ENCODE measurements around the gene CACHD1. TPM values are rescaled to one million over a fixed set of nuclear protein-coding genes. Genes with fewer than 3 reads are reported as not detected.

The CACHD1 gene
- total and polyA plus RNA-seq, 9 of the 15 experiments (the other 6 are each of a cell fraction or from before 2014, with no cell fraction given) = 0.07 TPM; not detected in 8

- FAIRE-seq (no peak), DNase-seq (ENCODE audit: extremely low read depth in 1 of 4, low spot score in 3 of 4) (peak in 2 of 4 experiments; percentile 2 to 8), ATAC-seq (peak; percentile 57)
- no peak overlapping the region for H2AFZ ChIP-seq (ENCODE audit: low read depth, low read length)
- H4K20me1 ChIP-seq (replicated peaks; ENCODE audit: control insufficient read depth, insufficient read depth, low read length) = no peaks in the 10 kb centered on the region
- H3K9me3 ChIP-seq (replicated peaks; ENCODE audit: control insufficient read depth, insufficient read depth, low read depth, low read length) = no peaks in the 10 kb centered on the region
- peaks cover 0 to 2% of the 10 kb centered on the region in 2 experiments; a peak in 1 of 5 replicates for H3K4me1 ChIP-seq (replicated peaks in 1 of 2; ENCODE audit: control insufficient read depth in 2 of 2, insufficient read depth in 2 of 2, low read length in 2 of 2)
- in situ Hi-C loops (cut with MboI) (no loop called here), intact Hi-C loops (cut with micrococcal nuclease) (no loop called here)
- H3K4me2 ChIP-seq (ENCODE audit: insufficient read depth, low read length) = peak overlapping the region; percentile 49
- H3K27ac ChIP-seq (ENCODE audit: extremely low read depth, low read depth, low read length) = no peak overlapping the region
- no peaks in the 10 kb centered on the region for H3K9me1 ChIP-seq (ENCODE audit: control insufficient read depth, insufficient read depth, low read length)
- BruUV-seq (replicated peaks) = no TSS peak
- no peaks in the 10 kb centered on the region for H3K79me2 ChIP-seq (ENCODE audit: control insufficient read depth, insufficient read depth, low read length)
- CTCF ChIA-PET (ENCODE audit: low intra/inter-chr PET ratio) = no interaction called here
- POLR2A ChIA-PET = interaction anchor here (1.0 kb wide), 1 partner anchor 28 kb away, joined by 3 read pairs; no protein-coding TSS in a partner anchor
- H3K9ac ChIP-seq (ENCODE audit: insufficient read depth in 1 of 2, low read depth in 2 of 2, low read length in 2 of 2) = no peak overlapping the region; a peak in 1 of 4 replicates
- WGBS (ENCODE audit: insufficient coverage, low coverage, missing lambda C conversion rate) = 8% methylated on average over 15 of the region's 15 CpGs
- H3K4me3 ChIP-seq = no peak overlapping the region
- H3K36me3 ChIP-seq (ENCODE audit: control insufficient read depth, insufficient read depth, low read length) = no peaks in the 10 kb centered on the region
- peaks cover 0 to 5% of the 10 kb centered on the region in 2 experiments; a peak in 1 of 5 replicates for H3K27me3 ChIP-seq (ENCODE audit: control insufficient read depth in 2 of 2, insufficient read depth in 2 of 2, low read length in 2 of 2)
- no peak for TF ChIP-seq HMG20B (CRISPR knock-in tag; IDR thresholded peaks at IDR 0.05)
- no peak for TF ChIP-seq ZNF583 (CRISPR knock-in tag; IDR thresholded peaks at IDR 0.05)
- TF ChIP-seq ARHGAP35 (IDR thresholded peaks at IDR 0.05; ENCODE audit: partially characterized antibody) = no peak
- no peak for TF ChIP-seq ZNF696 (CRISPR knock-in tag; conservative IDR thresholded peaks at IDR 0.05)
- no peak for TF ChIP-seq E2F3 (CRISPR knock-in tag; IDR thresholded peaks at IDR 0.05)
- no peak for TF ChIP-seq IRF9 (tag; IDR thresholded peaks at IDR 0.05)
- no peak for TF ChIP-seq NR1H2 (CRISPR knock-in tag; IDR thresholded peaks at IDR 0.05)
- no peak for TF ChIP-seq ZNF609 (CRISPR knock-in tag; IDR thresholded peaks at IDR 0.05; ENCODE audit: borderline replicate concordance)
- peak; percentile 39; the same call in 1 of the 2 replicates for TF ChIP-seq ZNF239 (CRISPR knock-in tag; IDR thresholded peaks at IDR 0.05)
- no peak for TF ChIP-seq XRCC5 (IDR thresholded peaks at IDR 0.05; ENCODE audit: low read depth, low read length)
- TF ChIP-seq NFE2 (IDR thresholded peaks at IDR 0.05; ENCODE audit: low read depth) = peak; percentile 55
- TF ChIP-seq HMGXB4 (CRISPR knock-in tag; IDR thresholded peaks at IDR 0.05) = no peak
- TF ChIP-seq NFIC (IDR thresholded peaks at IDR 0.05) = peak; percentile 34; the same call in 1 of the 2 replicates
- peak; percentile 38; the same call in 1 of the 2 replicates for TF ChIP-seq MAFG (tag; conservative IDR thresholded peaks at IDR 0.05)
Observed at GRCh38 chr1:64505944-64506655, 36.2 kb downstream of the CACHD1 start.

Measured in K562 (cell line).